Heart left ventricle (tissue), 16 donors: Measurements from ENCODE around the gene DCTN1. TPM values are rescaled to one million over a fixed set of nuclear protein-coding genes. Genes with fewer than 3 reads are reported as not detected.
"Not testable (repeated sequence)": the region's sequence is repeated elsewhere in the genome, so short reads cannot be mapped to it uniquely, and the experiment has no call there.

ENCODE experiments used
- ATAC-seq, 4 donors: fragments of 200-7000 bp; cut with Tn5 transposase; one replicate each; pipeline ENCODE4 v1.9.1; 2020 to 2022; ENCODE audit warnings: moderate library complexity in 4 of 4, mild to moderate bottlenecking in 3 of 4, moderate number of reproducible peaks in 1 of 4
- DNase-seq, 5 donors: peaks; one replicate each; pipeline ENCODE4 v3.0.0-alpha.2; 2020
- H3K27ac ChIP-seq, 12 donors: fragments of 200-600 bp; sonication (generic) in 4 of 12; one replicate each; pipeline versions ENCODE4 v1.5.0 to v1.8.0; 2016 to 2022; ENCODE audit warnings: mild to moderate bottlenecking in 2 of 12
- H3K27me3 ChIP-seq, 9 donors: fragments of 200-600 bp; sonication (generic) in 2 of 9; one replicate each; pipeline versions ENCODE4 v1.5.1 to v1.8.0; 2016 to 2022; ENCODE audit warnings: mild to moderate bottlenecking in 3 of 9
- H3K36me3 ChIP-seq, 9 donors: fragments of 200-600 bp; sonication (generic) in 2 of 9; one replicate each; pipeline versions ENCODE4 v1.5.0 to v1.8.0; 2018 to 2022; ENCODE audit warnings: mild to moderate bottlenecking in 2 of 9
- H3K4me1 ChIP-seq, 12 donors: fragments of 200-600 bp; sonication (generic) in 4 of 12; one replicate each; pipeline versions ENCODE4 v1.5.0 to v1.8.0; 2016 to 2022; ENCODE audit warnings: mild to moderate bottlenecking in 3 of 12
- H3K4me3 ChIP-seq, 12 donors: fragments of 200-600 bp; sonication (generic) in 4 of 12; one replicate each; pipeline versions ENCODE4 v1.5.0 to v1.8.0; 2017 to 2022; ENCODE audit warnings: mild to moderate bottlenecking in 9 of 12, moderate library complexity in 4 of 12
- H3K9me3 ChIP-seq, 12 donors: fragments of 200-600 bp; sonication (generic) in 4 of 12; one replicate each; pipeline versions ENCODE4 v1.5.0 to v1.8.0; 2016 to 2022; ENCODE audit warnings: mild to moderate bottlenecking in 1 of 12
- POLR2A ChIP-seq, 2 donors: fragments of 450-650 bp; IDR thresholded peaks; one replicate each; pipeline ENCODE4 v1.6.1; 2017; ENCODE audit warnings: antibody characterized with exemption in 2 of 2, mild to moderate bottlenecking in 2 of 2, moderate library complexity in 2 of 2
- WGBS, 4 donors: extraction: QIAGEN DNeasy Blood & Tissue Kit in 2 of 4; methylation state at CpG; one replicate each; pipeline versions ENCODE4 v1.1.5 to v1.1.7; 2013 to 2018; 5-methylcytosine and 5-hydroxymethylcytosine counted together
- intact Hi-C, 10 donors: fragments of 100-400 bp; cut with DNase I; formaldehyde crosslinking; loops; one replicate each; pipeline versions ENCODE4 v1.11.1 to v1.14.2; 2022
- polyA plus RNA-seq, 2 donors: library from polyadenylated mRNA; stranded (reverse); fragments of 200-250 nt; gene quantifications; one replicate each; pipeline ENCODE4 v1.2.3, GENCODE V29; 2013
- total RNA-seq, 9 donors: library from RNA; depleted of rRNA in 2 of 9; stranded (reverse); fragments of >200 nt in 2 of 9; fragmentation: NEBNext Ultra II Directional in 3 of 9; extraction: Animal tissue kit (Norgen Biotek cat#: 25700) in 3 of 9; gene quantifications; one replicate each; pipeline versions ENCODE4 v1.1.0 to v1.2.4, GENCODE V29; 2016 to 2023
- TF ChIP-seq, protein P1 (sequence below), 12 donors: fragments of 200-600 bp; sonication (generic) in 4 of 12; IDR thresholded peaks; one replicate each; pipeline versions ENCODE4 v1.5.0 to v1.8.0; 2018 to 2022; ENCODE audit warnings: antibody characterized with exemption in 12 of 12, mild to moderate bottlenecking in 5 of 12
- donor health status: ischemic (EF 13 %, LVEDD 7.1; RV severe dilation, severe dysfunction).
- donor health status: healthy with polysubstance abuse.
- donor health status: DM: no; HTN: yes; CAD: no.
- donor health status: DM: no; HTN: no; CAD: no.
- donor health status: ischemic (EF 25% LVEDD 6.9; RV normal size, moderate dysfunction).
- donor health status: ischemic (EF 25% LVEDD 5.7; RV mildly dilated, moderate dysfunction).
- donor health status: healthy.
- donor health status: DM: yes; HTN: yes; CAD: no.
- donor health status: ischemic (EF 35%, LVEDD 5.7; RV mildly dilated, moderate dysfunction).
- donor health status: nonischemic (EF 11% LVEDD 7.7; RV severe dilation, severe dysfunction).
- donor health status: DM: yes; HTN: yes; CAD: no.
- donor health status: PGD.
- donor health status: ischemic (EF 29% LVEDD 5.4; RV normal size, mild dysfunction).
- donor health status: nonischemic (EF 23%, LVEDD 6.1; RV moderate dilation, normal function).

DCTN1 gene
- total and polyA plus RNA-seq, 11 donors, result 129 to 376 (median 187) TPM

DNA sequence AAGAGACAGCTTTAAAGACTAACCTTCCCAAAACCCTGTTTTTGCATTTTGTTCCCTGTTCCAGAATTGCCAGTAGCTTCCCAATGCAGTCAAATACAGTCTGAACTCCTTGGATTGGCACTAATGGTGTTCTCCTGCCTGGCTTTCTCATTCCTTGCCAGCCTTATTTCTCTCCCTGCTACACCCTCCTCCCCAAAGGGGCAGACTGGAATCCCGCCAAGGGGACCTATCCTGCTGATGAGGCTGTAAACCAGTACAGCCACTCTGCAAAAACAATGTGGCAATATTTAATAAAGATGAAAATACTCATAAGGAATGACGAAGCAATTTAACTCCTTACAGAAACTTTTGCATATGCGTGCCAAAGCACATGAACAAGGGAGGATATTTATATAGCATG lies 32.4 kb downstream of the DCTN1 start:
- no peaks in the 10 kb centered on the region for H3K27me3 ChIP-seq
- DNase-seq (no peak), ATAC-seq (no peak)
- H3K4me3 ChIP-seq, result no peak overlapping the region
- no peak overlapping the region for H3K27ac ChIP-seq
- intact Hi-C loops, result no loop called here
- no peaks in the 10 kb centered on the region for H3K4me1 ChIP-seq
- no peaks in the 10 kb centered on the region for H3K9me3 ChIP-seq
- no peak for TF ChIP-seq POLR2A (IDR thresholded peaks at IDR 0.05)
- TF ChIP-seq, protein P1, sequence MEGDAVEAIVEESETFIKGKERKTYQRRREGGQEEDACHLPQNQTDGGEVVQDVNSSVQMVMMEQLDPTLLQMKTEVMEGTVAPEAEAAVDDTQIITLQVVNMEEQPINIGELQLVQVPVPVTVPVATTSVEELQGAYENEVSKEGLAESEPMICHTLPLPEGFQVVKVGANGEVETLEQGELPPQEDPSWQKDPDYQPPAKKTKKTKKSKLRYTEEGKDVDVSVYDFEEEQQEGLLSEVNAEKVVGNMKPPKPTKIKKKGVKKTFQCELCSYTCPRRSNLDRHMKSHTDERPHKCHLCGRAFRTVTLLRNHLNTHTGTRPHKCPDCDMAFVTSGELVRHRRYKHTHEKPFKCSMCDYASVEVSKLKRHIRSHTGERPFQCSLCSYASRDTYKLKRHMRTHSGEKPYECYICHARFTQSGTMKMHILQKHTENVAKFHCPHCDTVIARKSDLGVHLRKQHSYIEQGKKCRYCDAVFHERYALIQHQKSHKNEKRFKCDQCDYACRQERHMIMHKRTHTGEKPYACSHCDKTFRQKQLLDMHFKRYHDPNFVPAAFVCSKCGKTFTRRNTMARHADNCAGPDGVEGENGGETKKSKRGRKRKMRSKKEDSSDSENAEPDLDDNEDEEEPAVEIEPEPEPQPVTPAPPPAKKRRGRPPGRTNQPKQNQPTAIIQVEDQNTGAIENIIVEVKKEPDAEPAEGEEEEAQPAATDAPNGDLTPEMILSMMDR (IDR thresholded peaks at IDR 0.05), result no peak
- WGBS, 4 donors, result 95 to 99% (median 96%) methylated on average over 3 of the region's 3 CpGs
- H3K36me3 ChIP-seq, result no peaks in the 10 kb centered on the region

DNA sequence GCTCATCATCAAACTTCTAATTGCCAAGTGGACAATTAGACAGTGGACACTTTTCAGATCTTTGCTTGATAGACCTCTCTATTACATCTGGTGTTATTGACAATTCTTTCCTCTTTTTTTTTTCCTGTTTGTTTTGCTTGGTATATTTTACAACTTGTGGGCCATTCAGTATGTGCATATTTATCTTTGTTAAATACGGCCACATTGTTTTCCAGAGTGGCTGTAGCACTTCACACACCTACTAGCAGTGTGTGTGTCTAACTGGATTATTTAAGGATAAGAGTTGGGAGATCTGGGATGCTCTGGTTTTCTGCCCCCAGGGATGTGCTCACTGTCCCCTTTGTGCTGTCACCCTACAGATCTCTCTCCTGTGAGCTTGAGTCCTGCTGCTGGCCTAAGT lies 32.8 kb downstream of the DCTN1 start:
- no peaks in the 10 kb centered on the region for H3K9me3 ChIP-seq
- no peak overlapping the region for H3K27ac ChIP-seq
- ATAC-seq (no peak), DNase-seq (no peak)
- TF ChIP-seq POLR2A (IDR thresholded peaks at IDR 0.05), result no peak
- TF ChIP-seq, protein P1 (IDR thresholded peaks at IDR 0.05), result no peak
- H3K4me3 ChIP-seq, result no peak overlapping the region
- no peaks in the 10 kb centered on the region for H3K36me3 ChIP-seq
- H3K4me1 ChIP-seq, result no peaks in the 10 kb centered on the region
- 79 to 95% (median 90%) methylated on average over 1 of the region's 1 CpG for WGBS, 4 donors
- H3K27me3 ChIP-seq, result no peaks in the 10 kb centered on the region
- intact Hi-C loops, result no loop called here

DNA sequence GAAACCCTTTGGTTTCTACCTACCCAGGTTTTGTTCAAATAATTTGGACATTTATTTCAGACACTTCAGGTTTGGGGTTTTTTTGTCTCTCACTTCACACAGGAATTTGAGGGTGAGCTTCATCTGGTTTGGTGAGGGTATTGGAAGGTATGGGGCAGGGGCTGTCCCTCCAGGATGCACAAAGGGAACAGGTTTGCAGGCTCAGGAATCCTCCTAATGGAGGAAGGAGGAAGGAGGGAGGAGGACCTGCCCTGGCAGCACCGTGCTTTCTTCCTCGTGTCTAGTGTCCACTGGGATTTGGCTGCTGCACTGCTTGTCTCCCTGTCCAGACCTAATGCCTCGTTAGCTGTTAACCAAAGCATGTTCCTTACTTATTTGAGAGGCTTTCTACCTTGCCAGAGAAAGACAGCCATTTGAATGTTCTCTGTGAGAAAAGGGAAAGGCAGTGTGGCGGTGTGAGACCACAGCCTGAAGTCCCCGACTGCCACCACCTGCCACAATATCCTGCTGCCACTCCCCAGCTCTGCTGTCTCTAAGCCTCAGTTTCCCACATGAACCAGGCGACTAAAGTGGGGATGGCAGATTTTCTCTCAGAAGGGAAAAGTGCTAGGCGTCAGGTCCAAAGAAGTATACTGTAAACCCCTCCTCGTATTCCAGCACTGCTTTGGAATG lies 34.7 kb downstream of the DCTN1 start:
- Histone ChIP-seq H3K4me1 (no peaks in the 10 kb centered on the region), H3K4me3 (no peak overlapping the region), H3K27ac (no peak overlapping the region), H3K27me3 (no peaks in the 10 kb centered on the region), H3K36me3 (no peaks in the 10 kb centered on the region), H3K9me3 (no peaks in the 10 kb centered on the region)
- TF ChIP-seq POLR2A (IDR thresholded peaks at IDR 0.05), result no peak
- no peak for DNase-seq
- intact Hi-C loops, result no loop called here
- WGBS, 4 donors, result 67 to 79% (median 72%) methylated on average over 8 of the region's 8 CpGs
- peak in 1 of 4 donors; percentile 36 for ATAC-seq

DNA sequence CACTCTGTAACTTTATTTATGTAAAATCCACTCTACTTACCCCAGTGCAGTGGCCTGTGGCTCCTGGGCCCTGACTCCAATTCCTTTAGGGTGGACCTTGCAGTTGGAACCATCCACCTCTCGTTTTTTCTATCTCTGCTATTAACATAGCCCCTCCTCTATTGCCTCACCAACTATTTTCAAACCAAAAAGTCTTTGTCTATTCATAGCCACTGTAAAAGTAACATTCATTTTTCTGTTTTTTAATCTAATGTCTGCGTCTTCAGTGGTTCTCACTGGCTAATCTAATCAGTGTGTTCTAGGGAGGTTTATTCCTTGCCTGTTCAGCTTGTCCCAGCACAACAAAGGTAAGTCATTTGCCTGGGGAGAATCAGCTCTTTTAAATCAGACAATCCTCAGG lies 36.8 kb downstream of the DCTN1 start, which contains the start of gene SLC4A5:
Gene SLC4A5, minus strand, starts transcription at position 101 of the 400 bp plus-strand sequence. CDS start 28,393 bp downstream, outside the sequence.
- WGBS, 4 donors, result 80 to 89% (median 82%) methylated on average over 2 of the region's 2 CpGs
- Histone ChIP-seq H3K9me3 (no peaks in the 10 kb centered on the region), H3K27me3 (no peaks in the 10 kb centered on the region), H3K4me3 (no peak within 1 kb of the TSS), H3K36me3 (no peaks in the 10 kb centered on the region), H3K4me1 (no peaks in the 10 kb centered on the region), H3K27ac (no peak within 1 kb of the TSS)
- intact Hi-C loops, result no loop called here
- ATAC-seq (no peak), DNase-seq (no peak)
- TF ChIP-seq, protein P1 (IDR thresholded peaks at IDR 0.05), result no peak
- no peak for TF ChIP-seq POLR2A (IDR thresholded peaks at IDR 0.05)

DNA sequence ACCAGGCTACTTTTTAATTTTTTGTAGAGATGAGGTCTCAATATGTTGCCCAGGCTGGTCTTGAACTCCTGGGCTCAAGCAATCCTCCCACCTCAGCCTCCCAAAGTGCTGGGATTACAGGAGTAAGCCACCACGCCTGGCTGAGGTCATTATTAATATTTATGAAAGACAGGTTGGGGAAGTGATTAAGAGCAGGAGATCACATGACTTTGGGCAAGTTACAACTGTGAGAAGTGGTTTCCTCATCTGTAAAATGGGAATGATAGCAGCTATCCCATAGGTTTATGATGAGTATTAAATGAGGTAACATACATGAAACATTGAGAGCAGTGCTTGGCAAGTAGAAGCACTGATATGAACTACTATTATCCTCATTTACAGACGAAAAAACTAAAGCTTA lies 43.9 kb downstream of the DCTN1 start:
- not testable (repeated sequence) for ATAC-seq, H3K4me1 ChIP-seq, H3K36me3 ChIP-seq, DNase-seq, H3K9me3 ChIP-seq, H3K27me3 ChIP-seq, H3K27ac ChIP-seq, H3K4me3 ChIP-seq
- intact Hi-C loops, result loop anchor here in 7 of 10 donors (5.0 to 10.0 kb wide), 5 partner anchors 79 to 511 kb away; partner anchors contain the start of gene STAMBP (in 4 of the 7)
- WGBS, 4 donors, result 65 to 86% (median 73%) methylated on average over 2 of the region's 2 CpGs
